ENCODE measurements around the gene ILK. TPM values are rescaled to one million over a fixed set of nuclear protein-coding genes. Genes with fewer than 3 reads are reported as not detected.

The ILK gene
- total and polyA plus RNA-seq, 2 of the 13 experiments (the other 11 are each of a cell fraction or from before 2014, with no cell fraction given): 70.3 to 108 TPM

DNA sequence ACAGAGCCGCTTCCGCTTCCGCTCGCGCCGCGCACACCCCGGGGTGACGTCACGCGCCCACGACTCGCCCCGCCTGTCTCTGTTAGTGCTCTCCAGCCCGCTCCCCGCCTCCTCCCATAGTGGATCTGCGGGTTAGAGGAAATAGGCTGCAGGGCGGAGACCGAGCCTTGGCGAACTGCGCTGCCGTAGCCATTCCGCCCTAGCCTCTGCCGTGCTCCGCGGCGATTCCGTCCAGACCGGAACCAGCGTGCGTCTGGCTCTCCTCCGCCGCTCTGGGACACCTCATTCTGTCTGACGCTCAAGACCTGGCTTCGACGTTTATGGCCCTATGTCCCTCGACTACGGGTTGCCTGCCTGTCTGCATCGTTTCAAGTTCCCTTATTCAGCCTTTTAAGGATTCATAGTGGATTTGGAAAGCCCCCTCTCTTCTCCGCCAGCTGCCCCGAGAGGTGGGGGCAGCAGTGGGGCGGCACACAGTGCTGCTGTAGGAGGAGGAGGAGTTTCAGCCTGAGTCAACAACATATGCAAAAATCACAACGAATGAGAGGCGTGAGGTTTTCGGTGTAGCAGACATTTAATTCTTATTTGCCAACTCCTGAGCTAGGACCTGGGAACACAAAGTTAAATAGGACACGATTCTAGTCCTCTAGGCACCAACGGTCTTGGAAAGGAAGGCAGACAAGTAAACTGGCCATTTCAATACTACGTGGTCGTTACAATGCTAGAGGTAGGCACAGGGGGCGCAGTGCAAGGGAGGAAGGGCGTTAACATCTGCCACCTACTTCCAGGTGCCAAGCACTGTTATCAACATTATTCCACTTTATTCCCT is 8.9 kb downstream of the ILK start, which contains the start of gene TAF10 (continued):
- TF ChIP-seq TOPORS (CRISPR knock-in tag; IDR thresholded peaks at IDR 0.05) (0 out of 2 replicates have a peak, but pooled peaks have one; percentile 52), KMT2B (CRISPR knock-in tag; IDR thresholded peaks at IDR 0.05) (peak; percentile 74), E2F2 (CRISPR knock-in tag; IDR thresholded peaks at IDR 0.05; ENCODE audit: borderline replicate concordance) (no peak), CAMTA2 (CRISPR knock-in tag; IDR thresholded peaks at IDR 0.05; ENCODE audit: borderline replicate concordance) (peak; percentile 89; the same call in 1 of the 2 replicates), RFXAP (CRISPR knock-in tag; IDR thresholded peaks at IDR 0.05; ENCODE audit: borderline replicate concordance) (peak; percentile 53; the same call in 1 of the 2 replicates), ZNF605 (CRISPR knock-in tag; IDR thresholded peaks at IDR 0.05) (peak; percentile 82), PRPF4 (IDR thresholded peaks at IDR 0.05; ENCODE audit: low read depth, low read length, poor library complexity, severe bottlenecking) (no peak), ZNF543 (CRISPR knock-in tag; IDR thresholded peaks at IDR 0.05) (no peak), ARID4A (CRISPR knock-in tag; IDR thresholded peaks at IDR 0.05; ENCODE audit: borderline replicate concordance) (peak; percentile 93; the same call in 1 of the 2 replicates), PREB (CRISPR knock-in tag; IDR thresholded peaks at IDR 0.05) (no peak), FOXP1 (IDR thresholded peaks at IDR 0.05) (no peak), FOXP1 (CRISPR knock-in tag; IDR thresholded peaks at IDR 0.05) (peak; percentile 5; the same call in 1 of the 2 replicates)
- TF ChIP-seq, protein P1, sequence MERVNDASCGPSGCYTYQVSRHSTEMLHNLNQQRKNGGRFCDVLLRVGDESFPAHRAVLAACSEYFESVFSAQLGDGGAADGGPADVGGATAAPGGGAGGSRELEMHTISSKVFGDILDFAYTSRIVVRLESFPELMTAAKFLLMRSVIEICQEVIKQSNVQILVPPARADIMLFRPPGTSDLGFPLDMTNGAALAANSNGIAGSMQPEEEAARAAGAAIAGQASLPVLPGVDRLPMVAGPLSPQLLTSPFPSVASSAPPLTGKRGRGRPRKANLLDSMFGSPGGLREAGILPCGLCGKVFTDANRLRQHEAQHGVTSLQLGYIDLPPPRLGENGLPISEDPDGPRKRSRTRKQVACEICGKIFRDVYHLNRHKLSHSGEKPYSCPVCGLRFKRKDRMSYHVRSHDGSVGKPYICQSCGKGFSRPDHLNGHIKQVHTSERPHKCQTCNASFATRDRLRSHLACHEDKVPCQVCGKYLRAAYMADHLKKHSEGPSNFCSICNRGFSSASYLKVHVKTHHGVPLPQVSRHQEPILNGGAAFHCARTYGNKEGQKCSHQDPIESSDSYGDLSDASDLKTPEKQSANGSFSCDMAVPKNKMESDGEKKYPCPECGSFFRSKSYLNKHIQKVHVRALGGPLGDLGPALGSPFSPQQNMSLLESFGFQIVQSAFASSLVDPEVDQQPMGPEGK (CRISPR knock-in tag; IDR thresholded peaks at IDR 0.05): peak; percentile 71
- TF ChIP-seq, protein P2, sequence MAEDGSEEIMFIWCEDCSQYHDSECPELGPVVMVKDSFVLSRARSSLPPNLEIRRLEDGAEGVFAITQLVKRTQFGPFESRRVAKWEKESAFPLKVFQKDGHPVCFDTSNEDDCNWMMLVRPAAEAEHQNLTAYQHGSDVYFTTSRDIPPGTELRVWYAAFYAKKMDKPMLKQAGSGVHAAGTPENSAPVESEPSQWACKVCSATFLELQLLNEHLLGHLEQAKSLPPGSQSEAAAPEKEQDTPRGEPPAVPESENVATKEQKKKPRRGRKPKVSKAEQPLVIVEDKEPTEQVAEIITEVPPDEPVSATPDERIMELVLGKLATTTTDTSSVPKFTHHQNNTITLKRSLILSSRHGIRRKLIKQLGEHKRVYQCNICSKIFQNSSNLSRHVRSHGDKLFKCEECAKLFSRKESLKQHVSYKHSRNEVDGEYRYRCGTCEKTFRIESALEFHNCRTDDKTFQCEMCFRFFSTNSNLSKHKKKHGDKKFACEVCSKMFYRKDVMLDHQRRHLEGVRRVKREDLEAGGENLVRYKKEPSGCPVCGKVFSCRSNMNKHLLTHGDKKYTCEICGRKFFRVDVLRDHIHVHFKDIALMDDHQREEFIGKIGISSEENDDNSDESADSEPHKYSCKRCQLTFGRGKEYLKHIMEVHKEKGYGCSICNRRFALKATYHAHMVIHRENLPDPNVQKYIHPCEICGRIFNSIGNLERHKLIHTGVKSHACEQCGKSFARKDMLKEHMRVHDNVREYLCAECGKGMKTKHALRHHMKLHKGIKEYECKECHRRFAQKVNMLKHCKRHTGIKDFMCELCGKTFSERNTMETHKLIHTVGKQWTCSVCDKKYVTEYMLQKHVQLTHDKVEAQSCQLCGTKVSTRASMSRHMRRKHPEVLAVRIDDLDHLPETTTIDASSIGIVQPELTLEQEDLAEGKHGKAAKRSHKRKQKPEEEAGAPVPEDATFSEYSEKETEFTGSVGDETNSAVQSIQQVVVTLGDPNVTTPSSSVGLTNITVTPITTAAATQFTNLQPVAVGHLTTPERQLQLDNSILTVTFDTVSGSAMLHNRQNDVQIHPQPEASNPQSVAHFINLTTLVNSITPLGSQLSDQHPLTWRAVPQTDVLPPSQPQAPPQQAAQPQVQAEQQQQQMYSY (CRISPR knock-in tag; IDR thresholded peaks at IDR 0.05): no peak
